T47D (cell line): ENCODE results near the gene MGAT5B.

Experiments used
- DNase-seq, 2 experiments: peaks; one replicate each; pipeline versions ENCODE4 v3.0.0 to v3.0.0-alpha.2; 2011 to 2012; ENCODE audit warnings: low read depth in 1 of 2, low spot score in 1 of 2
- JUND ChIP-seq: IDR thresholded peaks from 2 replicates; pipeline ENCODE4 v1.6.1; 2012; ENCODE audit warnings: low read depth
- in situ Hi-C: cut with HindIII; loops from 2 replicates; pipeline ENCODE4 v1.10.0; 2016; ENCODE audit warnings: low sequenced_read_pairs, low pct_unique_long_range_greater_than_20kb

MGAT5B gene

DNA sequence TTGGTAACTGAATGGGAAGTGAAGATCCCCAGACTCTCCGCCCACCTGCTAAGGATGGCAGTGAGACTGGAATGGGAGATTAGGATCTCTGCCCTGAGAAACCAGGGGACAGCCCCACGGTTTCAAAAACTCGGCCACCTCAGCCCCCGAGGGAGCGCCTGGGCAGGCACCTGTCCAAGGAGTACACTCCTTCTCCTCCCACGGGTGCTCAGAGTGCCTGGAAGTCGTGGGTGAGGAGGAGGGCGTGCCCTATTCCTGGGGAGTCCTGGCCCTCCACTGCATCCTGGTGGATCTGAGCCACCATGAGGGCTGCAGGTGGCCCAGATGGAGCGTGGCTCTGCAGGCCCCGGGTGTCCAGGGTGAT is 78.5 kb downstream of the MGAT5B start:
- in situ Hi-C loops, result no loop called here
- DNase-seq, result peak in 1 of 2 experiments; percentile 18
- no peak for TF ChIP-seq JUND

DNA sequence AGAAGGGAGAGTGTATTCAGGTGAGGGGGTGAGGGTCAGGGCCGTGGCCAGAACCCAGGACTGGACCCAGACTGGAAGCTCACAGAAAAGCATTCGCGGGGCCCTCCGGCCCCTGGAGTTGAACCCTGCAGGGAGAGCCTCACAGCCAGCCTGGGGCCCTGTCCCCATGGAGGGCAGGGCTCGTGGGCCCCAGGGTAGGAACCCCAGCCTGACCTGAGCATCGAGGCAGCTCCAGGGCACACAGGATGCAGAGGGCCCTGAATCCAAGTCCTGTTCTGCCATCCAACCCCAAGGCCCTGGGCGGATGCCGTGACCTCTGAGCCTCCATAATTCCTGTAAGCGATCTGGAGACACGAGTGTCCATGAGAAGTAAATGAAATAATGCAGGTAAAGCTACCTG is 79.1 kb downstream of the MGAT5B start:
- in situ Hi-C loops, result no loop called here
- no peak for TF ChIP-seq JUND
- DNase-seq, result no peak

DNA sequence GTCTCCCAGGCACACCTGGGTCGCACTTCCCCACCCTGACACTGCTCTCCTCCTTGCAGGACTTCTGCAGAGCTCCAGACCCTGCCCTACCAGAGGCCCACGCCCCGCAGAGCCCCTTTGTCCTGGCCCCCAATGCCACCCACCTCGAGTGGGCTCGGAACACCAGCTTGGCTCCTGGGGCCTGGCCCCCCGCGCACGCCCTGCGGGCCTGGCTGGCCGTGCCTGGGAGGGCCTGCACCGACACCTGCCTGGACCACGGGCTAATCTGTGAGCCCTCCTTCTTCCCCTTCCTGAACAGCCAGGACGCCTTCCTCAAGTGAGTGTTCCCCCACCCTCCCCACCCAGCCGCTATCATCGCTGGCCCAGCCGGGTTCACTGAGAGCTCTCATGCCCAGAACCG is 79.6 kb downstream of the MGAT5B start:
- no peak for TF ChIP-seq JUND
- no peak for DNase-seq
- in situ Hi-C loops, result no loop called here

DNA sequence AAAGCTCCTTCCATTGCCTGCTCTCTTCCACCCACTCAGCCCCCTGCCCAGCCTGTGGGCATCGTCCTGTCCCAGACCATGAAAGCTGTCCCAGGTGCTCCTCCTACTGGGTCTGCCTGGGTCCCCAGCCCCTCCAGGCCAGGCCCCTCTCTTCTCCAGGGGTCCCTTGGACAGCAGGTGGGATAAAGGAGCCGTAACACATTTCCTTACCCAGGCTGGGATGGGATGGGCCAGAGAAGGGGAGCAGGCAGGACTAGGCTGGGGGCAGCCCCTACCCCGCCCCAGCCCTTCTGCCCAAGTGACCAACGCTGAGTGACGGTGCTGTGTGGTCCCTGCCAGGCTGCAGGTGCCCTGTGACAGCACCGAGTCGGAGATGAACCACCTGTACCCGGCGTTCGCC is 80.1 kb downstream of the MGAT5B start:
- no peak for TF ChIP-seq JUND
- no peak for DNase-seq
- in situ Hi-C loops, result no loop called here

DNA sequence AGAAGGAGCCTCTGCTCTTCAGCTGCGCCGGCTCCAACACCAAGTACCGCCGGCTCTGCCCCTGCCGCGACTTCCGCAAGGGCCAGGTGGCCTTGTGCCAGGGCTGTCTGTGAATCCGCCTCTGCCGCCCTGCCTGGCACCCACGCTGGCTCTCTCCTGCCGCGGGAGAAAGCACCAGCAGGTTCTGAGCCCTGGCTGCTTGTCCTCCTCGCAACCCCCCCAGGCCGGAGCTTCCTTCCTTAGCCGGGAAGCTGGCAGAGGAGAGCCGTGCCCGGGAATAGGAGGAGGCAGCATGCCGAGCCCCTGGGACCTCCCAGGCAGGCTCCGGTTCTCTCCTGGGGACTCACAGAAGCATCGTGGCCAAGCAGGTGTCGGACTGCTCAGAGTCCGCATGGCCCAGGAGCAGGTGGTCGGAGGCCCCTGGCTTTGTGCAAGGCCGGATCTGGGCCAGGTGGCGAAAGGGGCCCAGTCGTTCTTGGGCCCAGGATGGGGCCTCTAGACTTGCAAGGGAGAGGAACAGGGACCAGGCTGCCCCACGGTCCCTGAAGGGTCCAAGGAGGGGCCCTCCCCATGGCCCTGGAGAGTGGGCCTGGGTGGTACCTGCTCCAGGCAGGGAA is 80.6 kb downstream of the MGAT5B start:
- in situ Hi-C loops, result no loop called here
- DNase-seq, result no peak
- TF ChIP-seq JUND, result no peak

DNA sequence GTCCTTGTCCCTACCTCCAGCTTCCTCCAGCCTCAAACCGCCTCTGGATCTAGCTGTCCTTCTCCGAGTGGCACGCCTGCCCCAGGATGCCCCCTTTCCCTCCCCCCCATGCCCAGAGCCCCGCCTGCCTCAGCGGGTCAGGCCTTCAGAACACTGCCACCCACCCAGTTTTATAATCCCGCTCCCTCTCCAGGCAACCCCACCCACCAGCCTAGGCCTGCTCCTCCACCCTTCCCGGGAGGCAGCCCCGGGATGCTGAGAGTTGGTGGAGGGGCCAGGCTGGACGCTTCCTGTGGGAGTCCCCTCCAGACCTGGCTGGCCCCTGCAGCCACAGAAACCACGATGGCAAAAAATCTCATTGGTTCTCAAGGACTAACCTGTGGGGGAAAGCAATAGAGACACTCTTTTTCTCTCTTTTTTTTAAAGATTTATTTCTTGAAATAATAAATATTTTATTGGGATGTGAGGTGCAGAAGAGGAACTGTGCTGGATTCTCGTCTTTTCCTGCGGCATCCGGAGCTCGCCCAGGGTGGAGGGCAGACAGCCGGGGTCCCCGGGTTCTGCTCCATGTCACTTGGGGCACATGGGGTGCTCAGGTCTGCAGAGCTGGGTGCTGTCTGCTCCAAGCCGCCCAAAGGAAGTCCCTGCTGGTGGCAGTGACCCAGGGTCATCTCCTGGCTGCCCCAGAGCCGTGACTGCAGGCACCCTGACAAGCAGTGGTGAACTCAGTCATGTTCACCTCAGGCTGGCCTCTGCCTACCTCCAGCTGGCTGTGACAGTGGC is 81.9 kb downstream of the MGAT5B start:
- DNase-seq, result no peak
- in situ Hi-C loops, result no loop called here
- no peak for TF ChIP-seq JUND

DNA sequence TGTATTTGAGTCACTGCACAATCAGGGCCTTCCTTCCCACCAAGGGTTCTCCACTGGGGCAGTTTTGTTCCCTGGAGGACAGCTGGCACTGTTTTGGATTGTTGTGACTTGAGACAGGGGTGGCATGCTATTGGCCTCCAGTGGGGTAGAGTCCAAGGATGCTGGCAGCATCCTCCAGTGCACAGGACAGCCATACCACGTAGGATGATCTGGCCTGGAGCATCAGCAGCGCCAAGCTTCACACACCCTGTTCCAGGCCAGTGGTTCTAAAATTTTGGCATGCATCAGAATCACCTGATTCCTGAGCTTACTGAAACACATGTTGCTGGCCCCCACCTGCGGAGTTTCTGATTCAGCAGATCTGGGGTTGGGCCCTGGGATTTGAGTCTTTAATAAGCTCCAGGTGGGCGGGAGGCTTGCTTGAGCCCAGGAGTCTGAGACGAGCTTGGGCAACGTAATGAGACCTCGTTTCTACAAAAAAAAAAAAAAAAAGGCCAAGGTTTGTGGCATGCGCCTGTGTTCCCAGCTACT is 83.2 kb downstream of the MGAT5B start:
- DNase-seq, result no peak
- in situ Hi-C loops, result no loop called here
- no peak for TF ChIP-seq JUND

DNA sequence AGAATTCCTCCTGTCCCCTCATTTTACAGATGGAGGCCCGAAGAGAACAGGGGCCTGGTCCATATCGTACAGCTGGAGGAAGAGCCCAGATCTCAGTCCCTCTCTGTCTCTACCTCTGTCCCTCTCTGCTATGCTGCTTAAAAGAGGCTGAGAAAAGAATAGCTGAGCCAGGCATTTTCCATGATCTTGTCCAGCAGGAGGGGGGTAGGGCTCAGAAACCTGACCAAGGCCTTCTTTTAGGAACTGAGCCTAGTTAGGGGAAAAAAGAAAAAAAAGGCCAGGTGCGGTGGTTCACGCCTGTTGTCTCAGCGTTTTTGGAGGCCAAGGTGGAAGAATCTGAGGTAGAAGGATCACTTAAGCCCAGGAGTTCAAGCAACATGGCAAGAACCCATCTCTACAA is 84.2 kb downstream of the MGAT5B start:
- no peak for TF ChIP-seq JUND
- DNase-seq, result no peak
- in situ Hi-C loops, result no loop called here

DNA sequence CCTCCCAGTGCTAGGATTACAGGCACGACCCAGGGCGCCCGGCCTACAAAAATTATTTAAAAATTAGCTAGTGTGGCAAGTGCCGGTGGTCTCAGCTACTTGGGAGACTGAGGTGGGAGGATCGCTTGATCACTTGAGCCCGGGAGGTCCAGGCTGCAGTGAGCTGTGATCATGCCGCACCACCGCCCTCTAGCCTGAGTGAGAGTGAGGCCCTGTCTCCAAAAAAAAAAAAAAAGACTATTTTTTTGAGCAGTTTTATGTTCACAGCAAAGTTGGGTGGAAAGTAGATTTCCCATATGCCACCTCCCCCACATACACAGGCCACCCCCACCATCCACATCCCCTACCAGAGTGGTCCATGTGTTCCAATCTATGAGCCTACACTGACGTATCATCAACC is 84.9 kb downstream of the MGAT5B start:
- DNase-seq, result no peak
- in situ Hi-C loops, result no loop called here
- TF ChIP-seq JUND, result no peak

DNA sequence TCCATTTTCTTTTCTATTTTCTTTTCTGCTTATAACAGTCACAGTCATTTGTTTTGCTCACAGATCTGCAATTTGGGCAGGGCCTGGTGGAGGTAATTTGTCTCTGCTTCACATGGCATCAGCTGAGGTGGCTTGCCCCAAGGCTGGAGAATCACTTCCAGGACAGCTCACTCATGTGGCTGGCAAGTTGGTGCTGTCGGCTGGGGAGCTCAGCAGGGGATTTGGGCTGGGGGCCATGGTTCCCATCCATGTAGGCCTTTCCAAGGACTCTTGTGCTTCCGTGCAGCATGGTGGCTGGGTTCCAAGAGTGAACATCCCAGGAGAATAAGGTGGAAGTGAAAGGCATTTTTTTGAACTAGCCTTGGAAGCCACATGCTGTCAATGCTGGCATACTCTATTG is 85.7 kb downstream of the MGAT5B start:
- in situ Hi-C loops, result no loop called here
- TF ChIP-seq JUND, result no peak
- DNase-seq, result no peak

DNA sequence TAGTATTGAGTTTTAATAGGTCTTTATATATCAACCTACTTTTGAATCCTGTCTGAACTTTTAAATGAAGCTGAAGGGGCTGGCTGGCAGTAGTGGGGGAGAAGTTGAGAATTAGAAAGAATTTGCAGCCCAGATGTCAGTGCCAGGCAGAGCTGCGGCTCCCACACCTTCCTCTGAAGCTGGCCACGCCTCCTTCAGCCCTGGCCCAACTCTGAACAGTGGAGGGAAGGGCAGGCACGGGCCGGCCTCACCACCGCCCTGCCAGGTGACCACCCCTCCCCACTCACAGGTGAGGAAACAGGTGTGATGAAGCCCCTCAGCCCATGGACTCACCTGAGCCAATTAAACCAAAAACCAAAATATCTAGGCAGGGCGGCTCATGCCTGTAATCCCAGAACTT is 87.0 kb downstream of the MGAT5B start:
- DNase-seq, result no peak
- no peak for TF ChIP-seq JUND
- in situ Hi-C loops, result no loop called here

DNA sequence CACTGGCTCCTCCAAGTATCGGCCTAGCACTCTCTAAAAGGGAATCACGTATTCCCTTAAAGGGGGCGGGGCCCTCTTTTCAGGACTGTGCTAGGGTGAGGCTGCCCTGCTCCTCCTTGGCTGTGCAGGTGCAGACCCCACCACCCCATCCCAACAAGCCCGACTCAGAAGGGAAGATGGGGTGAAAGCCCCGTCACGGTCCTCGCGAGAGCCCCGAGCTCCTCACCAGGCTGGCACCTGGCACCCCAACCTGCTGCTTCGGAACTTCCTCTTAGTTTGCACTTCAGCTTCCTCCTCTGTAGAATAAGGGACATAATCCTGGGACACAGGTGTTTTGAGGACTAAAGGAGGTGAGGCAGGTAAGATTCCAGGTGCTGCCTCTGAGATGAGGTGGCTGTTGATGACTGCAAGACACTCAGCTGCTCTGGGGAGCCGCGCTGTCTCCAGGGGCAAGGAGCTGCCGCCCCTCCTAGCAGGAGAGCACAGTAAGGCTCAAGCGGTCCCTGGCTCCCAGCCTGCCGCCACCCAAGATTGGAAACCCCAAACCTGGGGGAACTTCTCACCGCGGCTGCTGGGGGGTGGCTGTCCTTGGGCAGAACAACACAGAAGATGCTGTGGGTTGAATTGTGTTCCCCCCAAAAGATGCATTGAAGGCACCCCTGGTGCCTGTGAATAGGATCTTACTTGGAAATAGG is 88.8 kb downstream of the MGAT5B start:
- in situ Hi-C loops, result no loop called here
- no peak for DNase-seq
- no peak for TF ChIP-seq JUND
